ENCODE data around the gene SETBP1.
A peak's percentile ranks its signal among the peaks of the same experiment; 100 is the strongest.
"Not testable (repeated sequence)": the region's sequence is repeated elsewhere in the genome, so short reads cannot be mapped to it uniquely, and the experiment has no call there.

The SETBP1 gene

DNA sequence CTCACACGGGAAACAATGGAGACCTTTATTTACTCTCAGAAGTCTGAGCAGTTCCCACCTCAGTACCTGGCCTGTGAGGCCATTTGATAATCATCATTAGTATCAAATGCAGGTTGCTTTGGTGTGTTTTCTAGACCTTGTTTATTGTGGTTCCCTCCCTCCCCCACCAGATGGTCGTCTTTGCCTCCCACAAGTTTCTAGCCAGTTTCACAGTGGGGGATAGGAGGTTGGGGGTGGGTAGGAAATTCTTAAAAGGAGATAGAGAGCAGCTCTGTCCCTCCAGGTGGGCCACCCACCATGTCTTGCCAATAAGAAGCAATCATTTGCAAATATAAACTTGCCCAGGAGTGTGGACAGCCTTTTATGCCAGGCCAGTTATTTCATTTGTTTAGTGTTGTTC, 31.3 kb downstream of the SETBP1 start:
- DNase-seq (ENCODE audit: low read depth), result peak; percentile 36
- no peak overlapping the region for H3K4me3 ChIP-seq (ENCODE audit: low read depth, low read length)
- TF ChIP-seq CTCF (IDR thresholded peaks at IDR 0.05; ENCODE audit: insufficient read depth, low read depth, low read length, missing control alignments), result no peak

DNA sequence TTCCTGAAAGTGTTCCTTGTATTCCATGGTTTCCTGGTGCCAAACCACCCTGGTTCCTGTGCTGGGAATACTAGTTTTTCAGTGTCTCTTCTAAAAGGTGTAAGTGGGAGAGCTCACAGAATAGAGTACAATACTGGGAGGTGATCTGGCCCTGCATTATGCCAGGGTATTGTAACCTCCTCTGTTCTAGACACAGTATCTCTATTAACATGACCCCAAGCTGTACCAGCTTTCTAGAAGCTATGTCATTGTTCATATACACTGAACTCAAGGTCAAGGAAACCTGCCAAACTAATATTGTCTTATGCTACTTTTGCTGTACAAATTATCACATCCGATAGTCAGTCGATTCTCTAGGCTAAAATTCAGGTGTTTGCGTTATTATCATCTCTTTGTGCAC, 32.7 kb downstream of the SETBP1 start:
- no peak overlapping the region for H3K4me3 ChIP-seq (ENCODE audit: low read depth, low read length)
- TF ChIP-seq CTCF (IDR thresholded peaks at IDR 0.05; ENCODE audit: insufficient read depth, low read depth, low read length, missing control alignments), result no peak
- DNase-seq (ENCODE audit: low read depth), result no peak

GRCh38 chr18:44714376-44714775, 33.7 kb downstream of the SETBP1 start:
- TF ChIP-seq CTCF (IDR thresholded peaks at IDR 0.05; ENCODE audit: insufficient read depth, low read depth, low read length, missing control alignments), result no peak
- no peak for DNase-seq (ENCODE audit: low read depth)
- H3K4me3 ChIP-seq (ENCODE audit: low read depth, low read length), result no peak overlapping the region

- H3K4me3 ChIP-seq (ENCODE audit: low read depth, low read length), result no peak overlapping the region
- DNase-seq (ENCODE audit: low read depth), result no peak
Measured at GRCh38 chr18:44715245-44715644, 34.6 kb downstream of the SETBP1 start.

DNA sequence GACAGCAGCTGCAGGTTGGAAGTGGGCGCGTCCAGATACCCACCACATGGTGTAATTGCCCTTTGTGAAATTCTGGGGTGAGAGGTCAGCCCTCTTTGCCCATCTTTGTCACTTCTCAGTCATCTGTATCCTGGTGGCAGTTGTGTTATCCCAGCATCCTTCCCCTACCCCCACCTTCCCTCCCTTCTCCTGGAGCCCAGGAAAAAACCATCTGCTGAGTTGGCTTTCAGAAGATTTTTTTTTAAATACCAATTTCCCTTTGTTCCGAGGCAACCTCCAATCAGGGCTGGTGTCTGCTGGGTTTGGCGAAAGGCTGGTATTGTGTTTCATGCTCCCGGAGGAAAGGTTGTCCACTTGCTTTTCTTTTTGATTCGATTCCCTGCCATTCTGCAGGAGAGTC, 35.2 kb downstream of the SETBP1 start:
- H3K4me3 ChIP-seq (ENCODE audit: low read depth, low read length), result no peak overlapping the region
- TF ChIP-seq CTCF (IDR thresholded peaks at IDR 0.05; ENCODE audit: insufficient read depth, low read depth, low read length, missing control alignments), result no peak
- DNase-seq (ENCODE audit: low read depth), result no peak

More at GRCh38 chr18:44715245-44715644, 34.6 kb downstream of the SETBP1 start:
- TF ChIP-seq CTCF (IDR thresholded peaks at IDR 0.05; ENCODE audit: insufficient read depth, low read depth, low read length, missing control alignments), result no peak

DNA sequence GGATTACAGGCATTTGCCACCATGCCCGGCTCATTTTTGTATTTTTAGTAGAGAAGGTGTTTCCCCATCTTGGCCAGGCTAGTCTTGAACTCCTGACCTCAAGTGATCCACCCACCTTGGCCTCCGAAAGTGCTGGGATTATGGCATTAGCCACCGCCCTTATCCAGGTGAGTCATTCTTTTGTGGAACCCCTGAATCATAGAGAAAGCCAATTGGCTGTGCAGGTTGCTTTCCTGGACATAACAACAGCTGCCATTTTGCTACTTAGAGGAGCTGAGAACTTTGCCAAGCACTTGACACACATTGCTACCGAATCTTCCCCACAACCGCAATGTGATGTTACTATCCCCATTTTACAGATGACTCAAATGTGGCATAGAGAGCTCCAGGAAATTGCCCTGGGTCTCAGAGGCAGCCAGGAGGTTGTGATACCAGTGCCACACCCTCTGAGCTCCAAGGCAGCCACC, 36.0 kb downstream of the SETBP1 start:
- no peak overlapping the region for H3K4me3 ChIP-seq (ENCODE audit: low read depth, low read length)
- peak; percentile 86 for DNase-seq (ENCODE audit: low read depth)
- no peak for TF ChIP-seq CTCF (IDR thresholded peaks at IDR 0.05; ENCODE audit: insufficient read depth, low read depth, low read length, missing control alignments)

- no peak overlapping the region for H3K4me3 ChIP-seq (ENCODE audit: low read depth, low read length)
- TF ChIP-seq CTCF (IDR thresholded peaks at IDR 0.05; ENCODE audit: insufficient read depth, low read depth, low read length, missing control alignments), result no peak
- DNase-seq (ENCODE audit: low read depth), result no peak
Measured at GRCh38 chr18:44719519-44720060, 38.9 kb downstream of the SETBP1 start.

GRCh38 chr18:44721748-44722147, 41.1 kb downstream of the SETBP1 start:
- H3K4me3 ChIP-seq (ENCODE audit: low read depth, low read length), result not testable (repeated sequence)
- DNase-seq (ENCODE audit: low read depth), result peak; percentile 58
